ENCODE data around the gene TET2.
A peak's percentile ranks its signal among the peaks of the same experiment; 100 is the strongest.

TET2 gene

DNA sequence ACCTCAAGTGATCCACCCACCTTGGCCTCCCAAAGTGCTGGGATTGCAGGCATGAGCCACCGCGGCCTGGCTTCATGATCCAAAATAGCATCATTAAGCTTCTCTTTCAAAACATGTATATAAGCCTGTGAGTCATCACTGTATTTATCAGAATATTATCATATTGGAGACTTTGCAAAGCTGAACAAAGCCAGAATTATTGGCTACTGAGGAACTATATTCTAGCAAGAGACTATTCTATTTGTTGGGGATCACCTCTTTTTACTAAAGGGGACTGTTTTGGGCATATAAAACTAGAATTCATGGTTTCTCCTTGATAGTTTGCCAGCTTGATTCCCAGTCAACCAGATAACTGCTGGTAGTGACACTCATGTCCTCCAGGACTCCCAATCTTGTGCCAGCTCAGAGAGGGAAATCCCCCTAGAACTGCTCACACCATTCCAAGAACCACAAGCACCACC is 40.1 kb downstream of the TET2 start:
- DNase-seq = peak; percentile 17

DNA sequence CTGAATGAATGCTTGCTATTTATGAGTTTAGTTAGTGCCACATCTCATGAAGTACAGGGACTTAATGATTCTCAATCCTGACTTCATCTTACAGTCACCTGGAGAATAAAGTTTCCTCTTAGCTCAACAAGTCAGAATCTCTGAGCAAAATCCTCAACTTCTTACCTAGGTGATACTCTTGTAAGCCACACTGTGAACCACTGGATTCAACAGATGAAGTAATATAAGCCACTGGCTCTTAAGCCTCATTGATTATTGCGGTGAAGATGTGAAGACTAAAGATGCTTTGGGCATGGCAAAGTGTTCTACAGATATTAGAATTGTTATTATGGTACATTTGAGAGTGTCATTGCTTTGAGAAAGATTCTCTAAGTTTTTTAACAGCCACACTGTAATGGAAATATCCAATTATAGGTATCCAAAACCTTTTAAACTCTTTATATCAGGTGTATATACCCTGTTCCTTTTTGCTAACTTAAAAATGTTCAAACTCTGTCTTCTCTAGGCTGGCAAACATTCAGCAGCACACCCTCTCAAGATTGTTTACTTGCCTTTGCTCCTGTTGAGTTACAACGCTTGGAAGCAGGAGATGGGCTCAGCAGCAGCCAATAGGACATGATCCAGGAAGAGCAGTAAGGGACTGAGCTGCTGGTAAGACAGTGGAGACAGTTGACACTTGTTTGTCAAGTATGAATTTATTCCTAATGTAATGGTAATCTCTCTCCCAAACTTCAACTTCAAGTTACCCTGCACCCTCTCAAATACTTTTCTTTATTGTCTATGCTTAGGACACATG is 43.4 kb downstream of the TET2 start:
- DNase-seq = no peak

DNA sequence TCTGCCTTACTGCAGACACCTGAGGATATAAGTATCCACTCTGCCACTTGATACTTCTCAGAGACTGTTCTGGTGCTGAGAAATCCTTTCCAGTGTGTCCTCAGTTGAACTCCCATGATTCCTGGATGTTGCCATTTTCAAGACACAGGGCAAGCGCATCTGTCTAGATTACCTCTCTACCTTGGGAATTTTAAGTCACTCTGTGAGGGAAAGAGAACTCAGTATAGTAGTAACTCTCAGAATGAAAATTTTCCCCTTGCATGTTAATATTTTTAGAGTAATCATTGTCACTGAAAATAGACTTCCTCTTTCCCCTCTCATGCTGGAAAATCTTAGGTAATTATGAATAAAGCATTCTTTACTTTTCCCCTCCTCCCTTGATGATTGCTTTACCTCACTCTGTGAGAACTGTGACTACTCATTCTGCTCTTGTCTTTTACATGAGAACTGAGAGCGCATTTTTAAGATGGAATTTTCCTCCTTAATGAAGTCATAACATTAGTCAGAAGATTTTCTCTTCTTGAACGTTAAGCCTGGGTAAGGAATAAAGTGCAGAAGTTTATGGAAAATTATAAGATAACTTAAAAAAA is 45.0 kb downstream of the TET2 start:
- no peak for DNase-seq

DNA sequence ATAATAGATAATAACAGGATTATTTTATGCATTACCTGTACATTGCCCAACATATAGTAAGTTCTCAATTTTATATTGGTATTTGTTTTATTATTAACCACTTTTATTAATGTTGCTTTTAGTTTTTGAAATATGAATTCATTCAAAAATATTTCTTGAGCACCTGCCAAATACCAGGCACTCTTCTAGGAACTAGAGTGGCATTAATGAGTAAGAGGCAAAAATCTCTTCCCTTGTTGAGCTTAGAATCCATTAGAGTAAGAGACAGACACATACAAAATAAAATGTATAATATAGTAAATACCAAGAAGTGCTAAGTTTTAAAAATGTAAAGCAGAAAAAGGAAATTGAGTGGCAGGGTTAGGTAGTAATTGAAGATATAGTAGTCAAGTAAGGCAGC is 45.8 kb downstream of the TET2 start:
- DNase-seq = no peak

DNA sequence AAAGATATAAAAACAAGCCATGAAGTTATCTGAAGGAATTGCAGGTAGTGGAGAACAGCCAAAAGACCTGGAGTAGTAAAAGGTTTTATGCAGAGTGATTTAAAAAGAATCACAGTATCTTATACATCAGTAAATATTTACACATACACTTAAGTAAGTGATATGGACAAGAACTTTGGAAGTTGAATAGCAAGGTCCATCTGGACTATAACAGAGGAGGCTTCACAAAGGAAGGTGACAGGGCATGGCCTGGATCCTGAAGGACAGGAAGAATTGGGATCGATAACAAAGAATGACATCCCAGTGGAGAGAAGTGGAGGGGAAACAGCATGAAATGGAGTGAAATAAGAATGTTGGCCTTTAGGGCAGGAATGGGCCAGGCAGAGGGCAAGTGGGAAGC is 46.2 kb downstream of the TET2 start:
- DNase-seq = no peak

DNA sequence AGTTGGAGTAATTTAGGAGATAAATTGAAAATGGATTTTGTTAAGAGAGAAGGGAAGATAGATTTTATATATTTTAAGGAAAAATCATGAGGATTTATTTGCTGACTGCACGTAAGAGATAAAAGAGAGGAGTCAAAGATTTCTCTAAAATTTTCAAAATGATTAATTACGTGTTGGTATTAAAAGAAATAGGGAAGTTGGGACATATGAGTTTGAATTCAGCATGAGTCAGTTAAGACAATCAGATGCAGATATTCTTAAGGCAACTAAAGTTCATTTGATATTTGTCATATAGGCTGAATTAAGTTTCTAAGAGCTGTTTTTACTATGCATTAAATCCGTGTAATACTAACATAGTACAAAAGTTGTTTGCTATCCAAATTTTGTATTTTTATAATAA is 46.9 kb downstream of the TET2 start:
- DNase-seq = no peak

DNA sequence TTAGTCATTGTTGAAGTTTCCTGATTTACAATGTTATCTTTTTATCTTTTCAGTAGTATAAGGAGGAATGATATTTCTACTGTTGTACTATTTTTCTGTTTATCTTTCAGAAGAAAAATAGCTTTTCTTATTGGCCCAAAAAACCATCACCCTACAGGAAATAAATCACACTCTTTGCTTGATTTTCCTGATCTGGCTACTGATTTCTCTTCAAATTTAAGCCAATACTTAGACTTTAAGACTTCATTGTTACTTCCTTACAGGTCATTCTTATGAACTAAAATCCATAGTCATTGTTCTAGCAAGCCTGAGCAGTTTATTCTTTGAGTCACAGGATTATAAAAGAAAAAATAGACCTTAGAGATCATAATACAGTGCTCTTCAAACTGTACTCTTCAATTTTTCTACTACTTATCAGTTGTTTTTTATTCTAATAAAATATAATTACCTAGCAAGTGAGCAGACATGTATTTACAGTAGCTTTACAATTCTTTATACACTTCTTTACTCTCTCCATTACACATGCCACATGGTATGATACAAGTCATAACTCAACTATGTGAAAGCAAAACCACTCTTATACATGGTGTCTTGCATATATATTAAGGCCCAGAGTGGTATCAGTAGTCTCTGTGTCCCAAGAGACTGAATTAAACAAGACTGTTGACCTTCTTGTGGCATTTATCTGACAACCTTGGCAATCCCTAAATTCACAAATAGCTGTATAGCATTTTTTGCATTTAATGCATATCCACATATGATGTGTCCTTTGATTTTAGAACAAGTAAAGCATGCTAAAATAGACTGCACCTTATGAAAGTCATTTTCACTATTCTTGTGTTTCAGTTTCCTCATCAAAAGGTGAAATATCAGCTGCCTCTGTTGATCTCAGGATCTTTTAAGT is 47.9 kb downstream of the TET2 start:
- DNase-seq = no peak

DNA sequence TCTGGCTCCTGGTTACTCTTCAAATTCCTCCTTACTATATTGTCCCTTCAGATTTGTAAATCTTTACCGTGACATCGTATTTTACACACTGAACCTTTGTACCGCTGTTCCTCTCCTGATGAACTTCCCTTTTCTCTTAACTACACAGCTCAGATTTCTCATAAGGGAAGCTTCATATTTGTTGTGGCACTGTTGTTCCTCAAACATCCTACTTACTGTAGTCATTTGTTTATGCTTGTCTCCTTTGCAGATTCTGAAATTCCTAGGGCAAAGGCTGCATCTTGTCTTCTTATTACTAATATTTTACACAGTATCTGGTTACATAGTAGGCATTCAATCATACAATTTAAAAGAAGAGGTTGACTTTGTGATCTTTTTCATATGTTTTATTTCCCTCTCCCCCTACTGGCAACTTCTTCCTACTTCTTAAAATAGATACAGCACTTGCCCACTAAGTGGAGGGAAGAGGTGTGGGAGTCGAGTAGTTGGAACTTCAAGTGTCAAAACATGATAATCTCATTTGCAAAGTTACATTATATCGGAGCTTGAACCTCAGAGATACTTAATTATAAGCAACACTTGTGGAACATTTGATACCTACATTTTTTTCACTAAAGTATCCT is 50.0 kb downstream of the TET2 start:
- no peak for DNase-seq

DNA sequence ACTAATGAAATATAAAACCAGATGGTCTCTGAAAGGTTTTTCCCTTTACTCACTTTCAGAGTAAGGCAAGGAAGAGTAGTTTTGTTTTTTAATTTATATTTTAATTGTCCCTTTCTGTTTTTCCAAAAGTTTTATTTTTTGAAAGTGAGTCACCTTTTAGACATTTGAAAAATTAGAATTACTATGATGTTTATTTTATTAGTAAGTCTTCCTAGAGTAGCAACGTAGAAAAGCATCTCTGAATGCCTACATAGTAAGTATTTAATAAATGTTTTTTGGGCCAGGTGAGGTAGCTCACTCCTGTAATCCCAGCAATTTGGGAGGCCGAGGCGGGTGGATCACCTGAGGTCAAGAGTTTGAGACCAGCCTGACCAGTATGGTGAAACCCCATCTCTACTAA is 51.1 kb downstream of the TET2 start:
- no peak for DNase-seq

DNA sequence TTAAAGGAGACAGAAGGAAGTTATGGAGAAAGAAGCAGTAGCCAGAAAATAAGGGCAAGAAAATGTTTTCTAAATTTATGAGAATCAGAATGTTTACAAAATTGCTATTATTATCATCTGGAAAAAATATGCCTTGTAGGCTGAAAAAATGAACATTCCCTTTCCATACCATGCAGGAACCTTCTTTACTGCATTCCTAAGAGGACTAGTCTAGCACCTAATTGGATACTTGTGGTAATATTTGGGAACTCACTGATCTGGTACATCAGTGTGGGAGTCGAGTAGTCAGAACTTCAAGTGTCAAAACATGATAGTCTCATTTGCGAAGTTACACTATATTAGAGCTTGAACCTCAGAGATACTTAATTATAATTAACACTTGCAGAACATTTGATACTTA is 51.9 kb downstream of the TET2 start:
- DNase-seq = no peak

DNA sequence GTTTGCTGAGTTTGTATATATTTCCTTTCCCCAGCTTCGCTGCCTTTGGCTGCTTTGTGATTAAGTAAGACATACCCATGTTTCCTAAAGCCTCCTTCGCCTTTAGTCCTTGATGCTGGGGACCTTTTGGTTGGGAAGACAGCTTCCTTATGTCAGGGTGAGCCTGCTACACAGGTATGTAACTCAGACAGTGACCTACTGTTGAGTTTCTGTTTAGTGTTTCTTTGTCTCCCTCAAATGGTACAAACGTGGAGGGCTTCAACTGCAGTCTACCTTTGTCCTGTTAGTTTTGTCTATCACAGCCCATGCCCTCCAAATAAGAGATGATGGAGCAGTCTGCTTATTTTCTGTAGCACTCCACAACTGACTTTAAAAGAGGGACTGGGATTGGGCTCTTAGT is 59.5 kb downstream of the TET2 start:
- DNase-seq = no peak

DNA sequence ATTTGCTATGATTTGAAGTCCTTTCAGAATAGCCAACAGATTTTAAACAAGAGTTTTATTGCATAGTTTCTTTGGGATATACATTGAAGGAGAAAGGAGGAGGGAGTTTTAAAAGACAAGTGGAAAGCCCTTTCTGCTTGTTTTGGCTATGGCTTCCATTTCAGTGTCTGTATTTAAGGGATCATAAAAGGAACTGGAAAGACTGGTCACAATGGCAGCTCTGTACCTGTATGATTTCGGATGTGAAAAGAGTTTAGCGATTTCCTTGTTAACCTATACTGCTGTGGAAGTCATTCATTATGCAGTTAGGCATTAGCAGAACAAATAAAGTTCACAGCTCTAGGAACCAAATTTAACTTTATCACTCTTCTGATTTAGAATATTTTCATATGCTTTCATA is 60.7 kb downstream of the TET2 start:
- no peak for DNase-seq

DNA sequence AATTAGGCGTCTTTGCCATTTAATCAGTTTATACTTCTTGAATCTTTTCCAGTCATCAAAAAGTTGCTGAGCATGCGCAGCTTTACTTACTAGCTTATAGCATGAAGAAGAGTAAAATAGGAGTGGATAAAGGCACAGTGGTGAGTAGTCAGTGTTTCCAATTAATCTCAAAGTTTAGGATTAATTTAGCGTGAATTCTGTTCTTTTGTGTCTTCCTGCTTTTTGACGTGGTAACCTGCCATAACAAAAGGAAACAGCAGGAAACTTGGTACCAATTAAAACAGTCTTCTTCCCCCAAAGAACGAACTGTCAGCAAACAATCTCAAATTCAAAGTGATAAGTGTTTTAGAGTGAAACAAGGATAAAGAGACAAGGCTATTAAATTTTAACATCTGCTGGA is 61.9 kb downstream of the TET2 start:
- DNase-seq = no peak

DNA sequence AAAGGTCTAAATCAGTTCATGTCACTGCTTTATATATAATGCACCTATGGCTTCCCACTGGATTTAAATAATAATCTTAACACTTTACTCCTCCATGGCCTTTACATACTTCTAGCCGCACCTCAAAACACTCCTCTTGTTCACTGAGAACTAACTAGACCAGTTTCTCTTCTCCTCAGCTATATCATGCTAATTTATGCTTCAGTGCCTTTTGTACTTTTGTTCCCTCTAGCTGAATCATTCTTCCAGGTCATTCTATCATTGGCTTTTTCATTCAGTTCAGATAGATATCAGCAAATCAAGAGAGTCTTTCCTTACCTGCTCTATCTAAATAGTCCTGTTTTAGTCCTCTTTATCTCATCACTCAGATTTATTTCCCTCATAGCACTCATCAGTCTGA is 64.2 kb downstream of the TET2 start:
- DNase-seq = no peak

DNA sequence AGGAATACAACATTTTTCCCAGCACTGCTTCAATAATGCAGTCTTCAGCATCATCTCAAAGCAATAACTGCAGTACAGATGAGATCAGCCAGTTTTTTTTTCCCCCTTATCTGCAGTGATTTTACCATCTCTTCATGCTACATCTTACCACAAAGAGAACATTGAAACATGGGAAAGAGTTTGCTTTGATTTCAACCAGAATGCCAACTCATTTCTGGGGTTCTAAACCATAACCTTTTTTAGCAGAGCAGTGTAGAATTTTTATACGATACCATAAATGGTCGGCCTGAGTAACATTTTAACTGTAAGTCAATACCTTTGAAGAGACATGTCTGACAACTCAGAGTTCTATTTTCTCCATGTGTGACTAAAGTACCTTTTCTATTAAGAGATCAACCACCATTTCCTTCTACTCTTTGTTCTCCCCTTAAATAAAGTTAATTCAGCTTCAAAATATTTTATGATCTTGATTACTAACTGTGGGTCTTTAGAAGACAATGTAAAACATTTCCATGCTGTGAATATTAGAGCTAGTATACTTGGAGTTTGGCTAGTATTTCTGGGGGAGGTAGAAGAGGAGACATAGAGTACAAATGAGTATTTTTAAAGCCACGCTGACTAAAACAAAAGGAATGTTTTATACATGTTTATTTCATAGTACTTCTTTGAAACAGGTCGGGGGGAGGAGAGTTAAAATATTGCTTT is 69.1 kb downstream of the TET2 start:
- DNase-seq = no peak

DNA sequence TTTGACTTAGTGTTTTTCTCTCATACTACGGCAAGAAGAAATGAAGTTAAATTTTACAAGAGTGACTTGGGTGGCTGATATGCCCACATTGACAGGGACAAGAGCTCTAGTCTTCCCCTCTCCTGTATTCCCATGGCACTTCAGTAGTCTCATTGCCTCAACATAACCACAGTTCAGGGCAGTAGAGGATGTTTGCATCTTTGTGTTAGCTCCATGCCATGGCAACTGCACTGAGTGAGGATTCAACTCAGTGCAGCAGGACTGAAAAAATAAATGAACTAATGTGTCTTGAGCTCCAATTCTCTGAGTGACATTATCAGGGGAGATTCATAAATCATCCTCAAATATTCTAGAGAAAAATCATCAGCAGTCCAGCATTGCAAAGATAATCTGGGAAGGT is 78.8 kb downstream of the TET2 start:
- no peak for DNase-seq

DNA sequence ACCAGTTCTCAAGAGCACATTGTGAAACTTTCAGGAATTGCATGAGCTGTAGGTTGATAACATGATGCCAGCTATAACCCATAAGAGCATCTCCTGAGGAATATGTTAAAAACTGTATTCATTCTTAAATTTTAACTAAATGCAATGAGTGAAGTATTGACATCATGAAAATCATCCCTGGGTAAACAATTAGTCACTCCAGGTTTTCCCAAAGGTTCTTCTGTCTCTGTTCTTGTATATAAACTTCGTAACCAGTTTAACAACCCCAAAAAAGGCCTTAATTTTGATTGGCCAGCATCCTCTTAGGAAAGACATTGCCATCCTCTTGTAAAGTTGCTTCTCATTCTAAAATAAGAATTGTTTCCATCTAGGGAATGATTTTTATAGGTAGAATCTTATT is 80.4 kb downstream of the TET2 start:
- DNase-seq = no peak

DNA sequence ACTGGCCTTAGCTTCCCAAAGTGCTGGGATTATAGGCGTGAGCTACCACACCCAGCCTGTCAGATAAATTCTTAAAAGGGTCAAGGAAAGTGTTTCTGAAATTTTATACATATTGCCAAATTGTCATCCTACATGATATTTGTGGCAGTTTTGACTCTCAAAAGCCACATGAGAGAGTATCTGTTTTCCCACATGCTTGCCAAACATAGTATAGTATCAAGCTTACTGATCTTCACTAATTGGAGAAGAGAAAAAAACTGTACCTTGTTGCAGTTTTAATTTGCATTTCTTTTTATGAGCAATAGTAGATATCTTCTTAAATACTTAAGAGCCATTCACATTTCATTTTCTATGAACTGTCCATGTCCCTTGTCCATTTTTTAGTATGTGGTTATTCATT is 83.6 kb downstream of the TET2 start:
- DNase-seq = no peak

DNA sequence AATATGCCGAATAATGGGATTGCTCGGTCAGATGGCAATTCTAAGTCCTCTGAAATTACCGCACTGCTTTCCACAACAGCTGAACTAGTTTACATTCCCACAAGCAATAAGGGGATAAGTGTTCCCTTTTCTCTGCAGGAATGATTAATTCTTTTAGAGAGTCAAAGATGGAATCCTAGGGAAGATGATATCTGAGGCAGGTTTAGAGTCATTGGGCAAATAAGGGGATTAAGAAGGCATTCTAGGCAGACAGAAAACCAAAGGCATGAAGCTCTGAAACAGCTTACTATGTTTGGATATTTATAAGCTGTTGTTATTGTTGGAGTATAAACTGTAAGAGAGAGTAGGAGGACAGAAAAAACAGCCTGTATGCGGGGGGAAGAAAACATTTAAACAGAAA is 85.7 kb downstream of the TET2 start:
- DNase-seq = no peak

DNA sequence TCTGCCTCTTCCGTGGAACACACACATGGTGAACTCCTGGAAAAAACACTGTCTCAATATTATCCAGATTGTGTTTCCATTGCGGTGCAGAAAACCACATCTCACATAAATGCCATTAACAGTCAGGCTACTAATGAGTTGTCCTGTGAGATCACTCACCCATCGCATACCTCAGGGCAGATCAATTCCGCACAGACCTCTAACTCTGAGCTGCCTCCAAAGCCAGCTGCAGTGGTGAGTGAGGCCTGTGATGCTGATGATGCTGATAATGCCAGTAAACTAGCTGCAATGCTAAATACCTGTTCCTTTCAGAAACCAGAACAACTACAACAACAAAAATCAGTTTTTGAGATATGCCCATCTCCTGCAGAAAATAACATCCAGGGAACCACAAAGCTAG is 87.9 kb downstream of the TET2 start:
- no peak for DNase-seq

DNA sequence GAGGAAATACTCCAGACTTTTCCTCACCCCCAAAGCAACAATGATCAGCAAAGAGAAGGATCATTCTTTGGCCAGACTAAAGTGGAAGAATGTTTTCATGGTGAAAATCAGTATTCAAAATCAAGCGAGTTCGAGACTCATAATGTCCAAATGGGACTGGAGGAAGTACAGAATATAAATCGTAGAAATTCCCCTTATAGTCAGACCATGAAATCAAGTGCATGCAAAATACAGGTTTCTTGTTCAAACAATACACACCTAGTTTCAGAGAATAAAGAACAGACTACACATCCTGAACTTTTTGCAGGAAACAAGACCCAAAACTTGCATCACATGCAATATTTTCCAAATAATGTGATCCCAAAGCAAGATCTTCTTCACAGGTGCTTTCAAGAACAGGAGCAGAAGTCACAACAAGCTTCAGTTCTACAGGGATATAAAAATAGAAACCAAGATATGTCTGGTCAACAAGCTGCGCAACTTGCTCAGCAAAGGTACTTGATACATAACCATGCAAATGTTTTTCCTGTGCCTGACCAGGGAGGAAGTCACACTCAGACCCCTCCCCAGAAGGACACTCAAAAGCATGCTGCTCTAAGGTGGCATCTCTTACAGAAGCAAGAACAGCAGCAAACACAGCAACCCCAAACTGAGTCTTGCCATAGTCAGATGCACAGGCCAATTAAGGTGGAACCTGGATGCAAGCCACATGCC is 89.7 kb downstream of the TET2 start:
- DNase-seq = no peak

DNA sequence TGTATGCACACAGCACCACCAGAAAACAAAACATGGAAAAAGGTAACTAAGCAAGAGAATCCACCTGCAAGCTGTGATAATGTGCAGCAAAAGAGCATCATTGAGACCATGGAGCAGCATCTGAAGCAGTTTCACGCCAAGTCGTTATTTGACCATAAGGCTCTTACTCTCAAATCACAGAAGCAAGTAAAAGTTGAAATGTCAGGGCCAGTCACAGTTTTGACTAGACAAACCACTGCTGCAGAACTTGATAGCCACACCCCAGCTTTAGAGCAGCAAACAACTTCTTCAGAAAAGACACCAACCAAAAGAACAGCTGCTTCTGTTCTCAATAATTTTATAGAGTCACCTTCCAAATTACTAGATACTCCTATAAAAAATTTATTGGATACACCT is 90.2 kb downstream of the TET2 start:
- no peak for DNase-seq
